GM12878 (cell line): Measurements from ENCODE around the gene SSR3. TPM values are rescaled to one million over a fixed set of nuclear protein-coding genes. Genes with fewer than 3 reads are reported as not detected.
"Not testable (repeated sequence)": the region's sequence is repeated elsewhere in the genome, so short reads cannot be mapped to it uniquely, and the experiment has no call there.

Experiments used
- ATAC-seq: fragments of 200-7000 bp; cut with Tn5 transposase; 3 replicates; pipeline ENCODE4 v1.9.1; 2020; ENCODE audit warnings: mild to moderate bottlenecking, moderate library complexity
- BruUV-seq: library from RNA; stranded (reverse); fragments of 400-500 nt; replicated peaks from 2 replicates; lab custom pipeline; 2021; lab: Mats Ljungman, UMichigan
- CTCF ChIA-PET: fragments of 300-600 bp; sonication (Branson Sonifier 250); formaldehyde crosslinking; extraction: SDS; loops from one replicate; lab custom pipeline; 2021; ENCODE audit warnings: inconsistent platforms; lab: Yijun Ruan, JAX
- POLR2A ChIA-PET: fragments of 350-600 bp; formaldehyde crosslinking; extraction: SDS; loops from one replicate; lab custom pipeline; 2021; ENCODE audit warnings: inconsistent platforms; lab: Charles Lee
- RAD21 ChIA-PET: fragments of 300-600 bp; sonication (Branson Sonifier 250); formaldehyde crosslinking; loops from one replicate; lab custom pipeline; 2023; ENCODE audit warnings: antibody characterized with exemption; ENCODE audit not compliant: unreplicated experiment; lab: Charles Lee
- SMC1A ChIA-PET: fragments of 300-600 bp; sonication (Branson Sonifier 250); formaldehyde crosslinking; loops from one replicate; lab custom pipeline; 2023; ENCODE audit not compliant: unreplicated experiment, uncharacterized antibody; lab: Charles Lee
- DNase-seq: peaks from one replicate; pipeline ENCODE4 v3.0.0-alpha.2; 2011; ENCODE audit warnings: low read depth, low spot score
- FAIRE-seq: peaks from 3 replicates; lab custom pipeline; 2011; peaks lifted over from hg19 to GRCh38; lab: Jason Lieb, UNC
- H2AFZ ChIP-seq: 2 replicates; pipeline ENCODE4 v1.6.0; 2011; ENCODE audit warnings: low read depth, low read length, control low read depth; ENCODE audit not compliant: control insufficient read depth
- H3K27ac ChIP-seq: 2 replicates; pipeline ENCODE4 v1.5.1; 2011; ENCODE audit warnings: control low read depth; ENCODE audit not compliant: control insufficient read depth, insufficient read depth
- H3K27me3 ChIP-seq, 2 experiments: replicated peaks in 1 of 2; 2 replicates each; pipeline versions ENCODE4 v1.6.0 to v1.6.1; 2011; ENCODE audit warnings: low read length in 1 of 2; ENCODE audit not compliant: control insufficient read depth in 2 of 2, insufficient read depth in 2 of 2
- H3K36me3 ChIP-seq, 2 experiments: 2 replicates each; pipeline ENCODE4 v1.5.1; 2011; ENCODE audit warnings: low read length in 1 of 2; ENCODE audit not compliant: control insufficient read depth in 2 of 2, insufficient read depth in 2 of 2
- H3K4me1 ChIP-seq: 2 replicates; pipeline ENCODE4 v1.6.1; 2011; ENCODE audit warnings: mild to moderate bottlenecking, low read length, moderate library complexity, mixed read lengths; ENCODE audit not compliant: control insufficient read depth, insufficient read depth
- H3K4me2 ChIP-seq: 2 replicates; pipeline ENCODE4 v1.6.0; 2011; ENCODE audit warnings: control low read depth; ENCODE audit not compliant: control insufficient read depth, insufficient read depth
- H3K4me3 ChIP-seq: fragments of 200-600 bp; sonication (generic); 2 replicates; pipeline ENCODE4 v1.5.1; 2016
- H3K79me2 ChIP-seq: 2 replicates; pipeline ENCODE4 v1.6.0; 2011; ENCODE audit warnings: low read length; ENCODE audit not compliant: control insufficient read depth, insufficient read depth
- H3K9ac ChIP-seq: 2 replicates; pipeline ENCODE4 v1.8.0; 2011; ENCODE audit warnings: low read length, control low read depth, mixed read lengths; ENCODE audit not compliant: control insufficient read depth, insufficient read depth
- H3K9me3 ChIP-seq: replicated peaks from 3 replicates; pipeline ENCODE4 v1.5.1; 2011; ENCODE audit warnings: mild to moderate bottlenecking, low read length; ENCODE audit not compliant: control insufficient read depth, insufficient read depth
- H4K20me1 ChIP-seq: 2 replicates; pipeline ENCODE4 v1.6.0; 2011; ENCODE audit not compliant: control insufficient read depth, insufficient read depth
- HDAC2 ChIP-seq: fragments of 200-600 bp; sonication (generic); IDR thresholded peaks from 2 replicates; pipeline ENCODE4 v1.6.1; 2017
- PAX8 ChIP-seq: fragments of 450-650 bp; IDR thresholded peaks from 2 replicates; pipeline ENCODE4 v1.6.1; 2017; ENCODE audit warnings: mild to moderate bottlenecking, moderate library complexity
- WGBS: methylation state at CpG from one replicate; pipeline ENCODE4 v1.1.6; 2016; ENCODE audit warnings: low lambda C conversion rate; ENCODE audit not compliant: insufficient replicate concordance, insufficient coverage; ENCODE audit errors: missing lambda C conversion rate; 5-methylcytosine and 5-hydroxymethylcytosine counted together
- in situ Hi-C: fragments of 300-500 bp; cut with MboI; formaldehyde crosslinking; loops from 9 replicates; pipeline ENCODE4 v1.14.3; 2018; ENCODE audit warnings: mixed read lengths
- intact Hi-C: fragments of 100-400 bp; cut with micrococcal nuclease; formaldehyde crosslinking; loops from one replicate; pipeline ENCODE4 v1.14.2; 2022; ENCODE audit not compliant: unreplicated experiment
- polyA plus RNA-seq, 11 experiments: library from polyadenylated mRNA; depleted of rRNA in 4 of 11; unstranded in 6 of 11; stranded (reverse) in 5 of 11; fragments of >200 nt; fragmentation: Nextera tagmentation in 4 of 11; fragmentation: Illumina TruSeq in 1 of 11; extraction: Ambion mirVana in 4 of 11; extraction: Trizol in 1 of 11; gene quantifications; 1 replicate in 1 of 11; 2 replicates in 10 of 11; pipeline versions ENCODE4 v1.2.1 to v1.2.3, GENCODE V29; 2011 to 2016; ENCODE audit warnings: inconsistent platforms in 2 of 11, missing spikeins in 2 of 11, low read depth in 1 of 11
- total RNA-seq, 4 experiments: library from RNA; depleted of rRNA in 3 of 4; stranded (reverse); fragments of >200 nt in 3 of 4; fragmentation: Illumina TruSeq in 1 of 4; extraction: Trizol in 1 of 4; gene quantifications; 2 replicates each; pipeline versions ENCODE4 v1.2.1 to v1.2.3, GENCODE V29; 2013 to 2021
- TF ChIP-seq, protein P1 (sequence below): IDR thresholded peaks from 2 replicates; pipeline ENCODE4 v1.6.1; 2012; ENCODE audit warnings: low read depth, low read length, improper control_type of control experiment

The SSR3 gene
- total and polyA plus RNA-seq, 10 of the 15 experiments (the other 5 are each of a cell fraction or from before 2014, with no cell fraction given) = 133 to 345 (median 191) TPM

DNA sequence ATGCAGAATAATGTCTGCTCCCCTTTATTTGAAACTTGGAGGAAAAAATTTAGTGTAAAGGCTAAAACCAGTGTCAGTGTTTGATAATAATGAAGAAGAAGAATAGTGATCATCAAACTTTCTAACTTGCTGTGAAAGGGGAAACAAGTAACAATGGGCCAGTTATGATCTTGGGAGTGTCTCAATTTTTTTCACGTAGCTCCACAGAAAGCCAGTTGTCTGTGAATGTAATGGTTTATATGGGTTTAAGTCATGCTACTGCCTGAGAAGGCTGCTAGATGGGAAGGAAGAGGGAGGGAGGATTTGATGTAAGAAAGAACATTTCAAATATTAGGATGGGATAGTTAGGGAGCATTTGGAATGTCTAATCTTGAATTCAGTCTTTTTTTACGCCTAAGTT lies 21.1 kb upstream of the SSR3 start:
- in situ Hi-C loops = no loop called here
- H3K4me2 ChIP-seq = no peak overlapping the region
- intact Hi-C loops = no loop called here
- H3K27ac ChIP-seq = no peak overlapping the region
- no peaks in the 10 kb centered on the region for H3K36me3 ChIP-seq
- no peak for ATAC-seq
- H3K79me2 ChIP-seq = no peaks in the 10 kb centered on the region
- FAIRE-seq = no peak
- H2AFZ ChIP-seq = no peak overlapping the region
- H3K4me3 ChIP-seq = no peak overlapping the region
- RAD21 ChIA-PET = interaction anchor here (0.9 to 1.7 kb wide), 3 partner anchors 21 to 98 kb away, joined by 3 to 5 read pairs (median 4); partner anchors contain the start of gene SSR3
- no peaks in the 10 kb centered on the region for H3K27me3 ChIP-seq
- no peak for DNase-seq
- TF ChIP-seq, protein P1, sequence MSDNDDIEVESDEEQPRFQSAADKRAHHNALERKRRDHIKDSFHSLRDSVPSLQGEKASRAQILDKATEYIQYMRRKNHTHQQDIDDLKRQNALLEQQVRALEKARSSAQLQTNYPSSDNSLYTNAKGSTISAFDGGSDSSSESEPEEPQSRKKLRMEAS = no peak
- no peak for TF ChIP-seq PAX8
- no peaks in the 10 kb centered on the region for H4K20me1 ChIP-seq
- BruUV-seq = no TSS peak
- 63% methylated on average over 2 of the region's 2 CpGs for WGBS
- CTCF ChIA-PET = interaction anchor here (0.9 to 1.4 kb wide), 4 partner anchors 19 to 106 kb away, joined by 3 to 4 read pairs (median 3); no protein-coding TSS in a partner anchor
- no peaks in the 10 kb centered on the region for H3K9me3 ChIP-seq
- no peak overlapping the region for H3K9ac ChIP-seq
- POLR2A ChIA-PET = interaction anchor here (0.8 kb wide), 1 partner anchor 10 kb away, joined by 3 read pairs; no protein-coding TSS in a partner anchor
- no peaks in the 10 kb centered on the region for H3K4me1 ChIP-seq
- SMC1A ChIA-PET = interaction anchor here (0.6 to 2.0 kb wide), 15 partner anchors 8 to 1483 kb away, joined by 3 to 7 read pairs (median 3); partner anchors contain the start of gene SSR3

DNA sequence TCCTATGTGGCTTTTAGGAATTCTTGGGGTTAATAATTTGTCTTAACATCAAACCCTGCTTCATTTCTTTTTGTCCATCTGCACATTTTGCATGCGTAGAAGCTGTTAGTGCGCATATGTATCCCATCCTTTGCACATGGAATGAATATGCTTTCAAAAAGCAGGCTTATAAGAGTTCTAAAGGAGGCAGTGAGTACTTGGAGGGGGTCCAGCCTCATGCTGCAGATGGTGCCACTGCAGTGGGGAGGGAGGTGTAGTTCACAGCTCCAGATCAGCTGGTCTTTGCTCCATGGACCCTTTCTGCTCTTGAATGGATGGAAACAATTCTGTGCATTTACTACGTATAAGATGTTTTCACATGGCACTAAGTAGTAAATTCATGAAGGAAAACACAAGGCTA lies 20.7 kb upstream of the SSR3 start:
- Histone ChIP-seq H3K79me2 (no peaks in the 10 kb centered on the region), H2AFZ (no peak overlapping the region), H3K4me2 (no peak overlapping the region), H3K27ac (no peak overlapping the region), H3K4me3 (no peak overlapping the region), H3K27me3 (no peaks in the 10 kb centered on the region), H3K9me3 (no peaks in the 10 kb centered on the region), H3K4me1 (no peaks in the 10 kb centered on the region), H4K20me1 (no peaks in the 10 kb centered on the region), H3K9ac (no peak overlapping the region), H3K36me3 (no peaks in the 10 kb centered on the region)
- WGBS = 96% methylated on average over 3 of the region's 3 CpGs
- no peak for ATAC-seq
- ChIA-PET CTCF (interaction anchor here (1.3 to 1.4 kb wide), 3 partner anchors 19 to 27 kb away, joined by 3 to 4 read pairs (median 3); no protein-coding TSS in a partner anchor), POLR2A (interaction anchor here (0.8 kb wide), 1 partner anchor 9 kb away, joined by 3 read pairs; no protein-coding TSS in a partner anchor), RAD21 (interaction anchor here (1.3 to 1.7 kb wide), 2 partner anchors 21 to 98 kb away, joined by 4 to 5 read pairs; partner anchors contain the start of gene SSR3), SMC1A (interaction anchor here (0.8 to 2.0 kb wide), 9 partner anchors 9 to 101 kb away, joined by 3 to 6 read pairs (median 3); partner anchors contain the start of gene SSR3)
- FAIRE-seq = no peak
- no peak for DNase-seq
- BruUV-seq = no TSS peak
- in situ Hi-C loops = no loop called here
- intact Hi-C loops = no loop called here
- TF ChIP-seq HDAC2 = no peak
- TF ChIP-seq, all 136 proteins: peak for 0

DNA sequence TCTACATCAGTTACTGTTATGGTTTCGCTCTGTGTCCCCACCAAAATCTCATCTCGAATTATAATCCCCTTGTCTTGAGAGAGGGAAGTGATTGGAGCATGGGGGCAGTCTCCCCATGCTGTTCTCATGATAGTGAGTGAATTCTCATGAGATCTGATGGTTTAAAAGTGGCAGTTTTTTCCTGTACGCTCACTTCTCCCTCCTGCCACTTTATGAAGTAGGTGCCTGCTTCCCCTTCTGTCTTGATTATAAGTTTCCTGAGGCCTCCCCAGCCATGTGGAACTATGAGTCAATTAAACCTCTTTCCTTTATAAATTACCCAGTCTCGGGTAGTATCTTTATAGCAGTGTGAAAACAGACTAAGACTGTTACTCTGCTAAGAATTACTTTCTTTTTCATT lies 15.0 kb upstream of the SSR3 start:
- H4K20me1 ChIP-seq, H3K4me3 ChIP-seq, CTCF ChIA-PET, intact Hi-C loops, ATAC-seq, H3K9me3 ChIP-seq, H3K4me2 ChIP-seq, H3K9ac ChIP-seq, H3K4me1 ChIP-seq, H3K36me3 ChIP-seq, POLR2A ChIA-PET, in situ Hi-C loops, H3K27ac ChIP-seq, H3K79me2 ChIP-seq, H3K27me3 ChIP-seq, DNase-seq, H2AFZ ChIP-seq, BruUV-seq, FAIRE-seq: not testable (repeated sequence)
- SMC1A ChIA-PET = interaction anchor here (1.0 kb wide), 1 partner anchor 66 kb away, joined by 3 read pairs; no protein-coding TSS in a partner anchor
- RAD21 ChIA-PET = interaction anchor here (1.4 kb wide), 1 partner anchor 17 kb away, joined by 3 read pairs; no protein-coding TSS in a partner anchor
- WGBS = 23% methylated on average over 4 of the region's 4 CpGs
